Fibroblast of gingiva (primary cell): ENCODE results near the gene ZCCHC4.

Experiments used
- DNase-seq: peaks from one replicate; pipeline ENCODE4 v3.0.0-alpha.2; 2011; ENCODE audit warnings: low read depth

Gene ZCCHC4

GRCh38 chr4:25312496-25313200, at the start of gene ZCCHC4:
TSS of gene ZCCHC4 (plus strand) at chr4:25312774. CDS start at chr4:25312810, 36 bp downstream.
- DNase-seq, result peak; percentile 91

- no peak for DNase-seq
These were observed 40.7 kb upstream of the ZCCHC4 start for GRCh38 chr4:25271866-25272265.

- no peak for DNase-seq
These were observed 32.4 kb upstream of the ZCCHC4 start for GRCh38 chr4:25280210-25280609.

- DNase-seq, result no peak
These were observed 28.6 kb upstream of the ZCCHC4 start for GRCh38 chr4:25283948-25284347.

- no peak for DNase-seq
These were observed 28.1 kb upstream of the ZCCHC4 start for GRCh38 chr4:25284466-25284865.

- no peak for DNase-seq
These were observed 22.0 kb upstream of the ZCCHC4 start for GRCh38 chr4:25290490-25291067.

- DNase-seq, result no peak
These were observed 21.3 kb upstream of the ZCCHC4 start for GRCh38 chr4:25291158-25291733.

GRCh38 chr4:25297528-25298242, 14.9 kb upstream of the ZCCHC4 start:
- DNase-seq, result no peak

GRCh38 chr4:25299476-25300203, 12.9 kb upstream of the ZCCHC4 start:
- DNase-seq, result no peak

- no peak for DNase-seq
These were observed 11.1 kb upstream of the ZCCHC4 start for GRCh38 chr4:25301471-25301870.

- DNase-seq, result no peak
These were observed 9.9 kb upstream of the ZCCHC4 start for GRCh38 chr4:25302626-25303025.

- DNase-seq, result no peak
These were observed 9.0 kb upstream of the ZCCHC4 start for GRCh38 chr4:25303578-25303977.

GRCh38 chr4:25306518-25307057, 6.0 kb upstream of the ZCCHC4 start:
- DNase-seq, result no peak

- no peak for DNase-seq
These were observed 5.0 kb upstream of the ZCCHC4 start for GRCh38 chr4:25307596-25307995.

GRCh38 chr4:25308306-25308705, 4.3 kb upstream of the ZCCHC4 start:
- no peak for DNase-seq

- no peak for DNase-seq
These were observed 3.8 kb upstream of the ZCCHC4 start for GRCh38 chr4:25308761-25309160.

- no peak for DNase-seq
These were observed 2.3 kb upstream of the ZCCHC4 start for GRCh38 chr4:25310066-25310802.

- no peak for DNase-seq
These were observed 1.8 kb upstream of the ZCCHC4 start for GRCh38 chr4:25310803-25311166.

- DNase-seq, result no peak
These were observed 774 bp downstream of the ZCCHC4 start for GRCh38 chr4:25313201-25313895.

GRCh38 chr4:25320336-25320735, 7.8 kb downstream of the ZCCHC4 start:
- DNase-seq, result peak; percentile 63

GRCh38 chr4:25320773-25321172, 8.2 kb downstream of the ZCCHC4 start:
- DNase-seq, result peak; percentile 77
